AG09309 (cell line): Measurements from ENCODE around the gene C9orf78.

Source experiments
- DNase-seq: peaks from one replicate; pipeline ENCODE4 v3.0.0-alpha.2; 2010; ENCODE audit warnings: low read depth
- H3K4me3 ChIP-seq: 2 replicates; pipeline ENCODE4 v1.5.1; 2011; ENCODE audit warnings: mild to moderate bottlenecking, low read depth, low read length, moderate library complexity; ENCODE audit not compliant: control insufficient read depth
- TF ChIP-seq, protein P1 (sequence below): IDR thresholded peaks from 2 replicates; pipeline ENCODE4 v1.5.1; 2011; ENCODE audit warnings: mild to moderate bottlenecking, low read depth, low read length, inconsistent platforms; ENCODE audit not compliant: insufficient read depth, control insufficient read depth; ENCODE audit errors: missing control alignments

Gene C9orf78

DNA sequence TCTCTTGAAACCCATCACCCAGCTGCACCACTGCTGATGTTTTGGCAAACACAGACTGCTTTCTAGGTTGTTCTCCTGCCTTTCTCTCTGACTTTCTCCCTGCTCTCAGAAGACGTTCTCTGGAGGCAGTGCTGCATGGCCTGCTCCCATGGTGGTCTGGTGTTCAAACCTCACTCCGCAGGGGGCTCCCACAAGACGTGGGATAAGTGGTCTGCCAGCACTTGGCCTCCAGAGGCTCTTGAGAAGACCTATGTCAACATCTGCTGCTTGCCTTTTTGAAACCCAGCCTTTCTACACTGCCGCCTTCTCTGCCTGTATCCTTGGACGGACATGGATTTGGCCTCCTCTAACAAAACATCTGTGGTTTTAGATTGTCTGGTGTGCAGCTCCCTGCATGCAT lies 16.7 kb upstream of the C9orf78 start:
- no peak for DNase-seq
- no peak overlapping the region for H3K4me3 ChIP-seq
- TF ChIP-seq, protein P1, sequence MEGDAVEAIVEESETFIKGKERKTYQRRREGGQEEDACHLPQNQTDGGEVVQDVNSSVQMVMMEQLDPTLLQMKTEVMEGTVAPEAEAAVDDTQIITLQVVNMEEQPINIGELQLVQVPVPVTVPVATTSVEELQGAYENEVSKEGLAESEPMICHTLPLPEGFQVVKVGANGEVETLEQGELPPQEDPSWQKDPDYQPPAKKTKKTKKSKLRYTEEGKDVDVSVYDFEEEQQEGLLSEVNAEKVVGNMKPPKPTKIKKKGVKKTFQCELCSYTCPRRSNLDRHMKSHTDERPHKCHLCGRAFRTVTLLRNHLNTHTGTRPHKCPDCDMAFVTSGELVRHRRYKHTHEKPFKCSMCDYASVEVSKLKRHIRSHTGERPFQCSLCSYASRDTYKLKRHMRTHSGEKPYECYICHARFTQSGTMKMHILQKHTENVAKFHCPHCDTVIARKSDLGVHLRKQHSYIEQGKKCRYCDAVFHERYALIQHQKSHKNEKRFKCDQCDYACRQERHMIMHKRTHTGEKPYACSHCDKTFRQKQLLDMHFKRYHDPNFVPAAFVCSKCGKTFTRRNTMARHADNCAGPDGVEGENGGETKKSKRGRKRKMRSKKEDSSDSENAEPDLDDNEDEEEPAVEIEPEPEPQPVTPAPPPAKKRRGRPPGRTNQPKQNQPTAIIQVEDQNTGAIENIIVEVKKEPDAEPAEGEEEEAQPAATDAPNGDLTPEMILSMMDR = no peak

DNA sequence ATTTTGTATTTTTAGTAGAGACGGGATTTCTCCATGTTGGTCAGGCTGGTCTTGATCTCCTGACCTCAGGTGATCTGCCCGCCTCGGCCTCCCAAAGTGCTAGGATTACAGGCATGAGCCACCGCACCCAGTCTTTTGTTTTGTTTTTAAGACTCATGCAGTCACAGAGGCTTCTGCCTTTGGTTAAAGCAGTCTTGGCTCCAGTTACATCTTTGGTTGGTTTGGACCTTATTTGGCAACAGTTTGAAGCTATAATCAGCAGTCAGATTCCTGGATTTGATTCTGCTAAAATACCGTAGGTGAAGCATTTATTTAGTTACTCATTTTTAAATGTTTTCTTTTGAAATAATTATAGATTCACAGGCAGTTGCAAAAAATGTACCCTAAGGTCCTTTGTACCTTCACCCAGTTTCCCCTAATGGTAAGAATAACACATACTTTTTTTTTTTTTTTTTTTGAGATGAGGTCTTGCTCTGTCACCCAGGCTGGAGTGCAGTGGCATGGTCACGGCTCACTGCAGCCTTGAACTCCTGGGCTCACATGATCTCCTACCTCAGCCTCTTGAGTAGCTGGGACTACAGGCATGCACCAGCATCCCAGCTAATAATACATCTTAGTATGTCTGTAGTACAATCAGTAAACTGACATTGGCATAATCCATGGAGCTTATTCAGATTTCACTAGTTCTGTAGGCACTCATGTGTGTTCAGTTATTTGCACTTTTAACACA lies 15.9 kb upstream of the C9orf78 start:
- H3K4me3 ChIP-seq = no peak overlapping the region
- DNase-seq = no peak
- TF ChIP-seq, protein P1 = no peak

DNA sequence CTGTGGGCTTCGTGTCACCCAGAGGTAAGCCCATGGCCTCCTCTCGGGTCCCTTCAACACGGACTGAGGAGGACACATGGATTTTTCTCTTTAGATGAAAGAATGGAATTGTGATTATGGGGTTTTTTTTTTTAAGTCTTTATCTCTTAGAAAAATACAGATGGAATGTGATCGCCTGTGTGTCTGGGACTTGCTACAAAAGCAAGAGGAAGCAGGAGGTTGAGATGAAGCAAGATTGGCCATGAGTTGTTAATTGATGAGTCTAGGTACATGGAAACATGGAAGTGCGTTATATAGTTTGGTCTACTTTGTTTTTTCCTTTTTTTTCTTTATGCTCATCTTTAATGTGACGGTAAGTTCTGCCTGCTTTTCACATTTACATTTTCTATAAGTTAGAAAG lies 14.8 kb upstream of the C9orf78 start:
- H3K4me3 ChIP-seq = no peak overlapping the region
- TF ChIP-seq, protein P1 = no peak
- DNase-seq = no peak

DNA sequence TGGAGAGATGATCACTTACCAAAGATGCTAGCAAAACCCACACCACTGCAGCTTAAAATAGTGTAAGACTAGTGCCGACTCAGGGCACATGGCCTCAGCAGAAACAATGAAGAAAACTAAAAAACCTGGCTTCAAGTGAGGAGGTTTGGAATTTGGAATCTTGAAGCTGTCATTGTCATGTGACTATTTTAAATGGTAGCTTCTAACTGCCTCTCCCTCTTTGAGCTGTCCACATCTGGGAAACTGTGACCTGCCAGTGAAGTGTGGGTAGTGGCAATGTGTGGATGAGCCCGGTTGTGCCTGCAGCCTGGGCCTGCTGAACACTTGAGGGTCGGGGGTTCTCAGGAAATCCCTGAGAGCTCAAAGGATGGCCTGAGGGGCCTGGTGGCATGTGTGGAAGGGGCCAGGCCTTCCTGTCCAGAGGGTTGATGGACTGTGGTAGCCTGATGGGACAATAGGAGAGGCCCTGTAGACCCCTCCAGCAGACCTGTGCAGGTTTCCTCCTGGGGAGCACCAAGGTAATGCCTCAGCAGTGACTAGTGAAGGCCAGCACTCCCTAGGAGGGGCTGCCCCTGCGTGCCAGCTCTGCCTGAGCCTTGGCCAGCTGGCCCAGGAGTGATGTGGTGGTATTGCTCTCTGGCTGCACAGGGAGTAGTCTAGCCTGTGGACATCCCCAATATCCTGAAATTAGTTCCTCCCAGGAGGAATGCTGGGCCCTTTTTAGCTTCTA lies 13.8 kb upstream of the C9orf78 start:
- TF ChIP-seq, protein P1 = no peak
- no peak overlapping the region for H3K4me3 ChIP-seq
- DNase-seq = no peak

DNA sequence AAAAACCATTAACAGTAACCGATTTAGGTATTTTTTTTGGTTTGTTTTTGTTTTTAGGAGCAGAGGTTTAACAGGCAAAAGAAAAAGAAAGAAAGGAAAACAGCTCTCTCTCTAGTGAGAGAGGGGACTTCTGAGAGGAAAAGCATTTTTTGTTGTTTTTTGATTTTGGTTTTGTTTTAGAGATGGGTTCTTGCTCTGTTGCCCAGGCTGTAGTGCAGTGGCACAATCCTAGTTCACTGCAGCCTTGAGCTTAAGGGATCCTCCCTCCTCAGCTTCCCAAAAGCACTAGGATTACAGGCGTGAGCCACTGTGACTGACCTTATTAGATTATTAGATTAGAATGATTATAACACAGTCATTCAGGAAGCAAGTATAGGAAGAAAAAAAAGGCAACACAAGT lies 10.3 kb upstream of the C9orf78 start:
- TF ChIP-seq, protein P1 = no peak
- DNase-seq = no peak
- no peak overlapping the region for H3K4me3 ChIP-seq

DNA sequence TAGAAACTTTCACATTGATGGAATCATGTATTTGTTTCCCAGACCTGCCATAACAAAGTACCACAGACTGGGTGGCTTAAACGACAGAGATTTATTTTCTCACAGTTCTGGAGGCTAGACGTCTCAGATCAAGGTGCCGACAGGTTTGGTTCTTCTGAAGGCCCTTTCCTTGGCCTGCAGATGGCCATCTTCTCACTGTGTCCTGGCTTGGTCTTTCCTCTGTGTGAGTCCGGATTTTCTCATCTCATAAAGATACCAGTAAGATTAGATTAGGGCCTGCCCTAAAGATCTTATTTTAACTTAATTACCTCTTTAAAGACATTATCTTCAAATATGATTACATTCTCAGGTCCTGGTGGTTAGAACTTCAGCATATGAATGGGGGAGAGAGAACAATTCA lies 6.0 kb upstream of the C9orf78 start:
- H3K4me3 ChIP-seq = no peak overlapping the region
- TF ChIP-seq, protein P1 = no peak
- no peak for DNase-seq
